Karpas-422 (cell line): Measurements from ENCODE around the gene CNN2. TPM values are rescaled to one million over a fixed set of nuclear protein-coding genes. Genes with fewer than 3 reads are reported as not detected.

Experiments
- DNase-seq: peaks from one replicate; pipeline ENCODE4 v3.0.0-alpha.2; 2015
- H2AFZ ChIP-seq: fragments of 200-600 bp; sonication (generic); 2 replicates; pipeline ENCODE4 v1.6.1; 2014; ENCODE audit warnings: antibody characterized with exemption, low read length, mixed read lengths
- H3K27ac ChIP-seq: fragments of 200-600 bp; sonication (generic); 2 replicates; pipeline ENCODE4 v1.5.1; 2014; ENCODE audit warnings: mild to moderate bottlenecking, low read length, moderate library complexity
- H3K27me3 ChIP-seq: fragments of 200-600 bp; sonication (generic); 2 replicates; pipeline ENCODE4 v1.6.1; 2014; ENCODE audit warnings: low read length, mixed read lengths
- H3K36me3 ChIP-seq: fragments of 200-600 bp; sonication (generic); 2 replicates; pipeline ENCODE4 v1.6.1; 2014; ENCODE audit warnings: low read length, mixed read lengths; ENCODE audit not compliant: insufficient read depth
- H3K4me1 ChIP-seq: fragments of 200-600 bp; sonication (generic); 2 replicates; pipeline ENCODE4 v1.6.1; 2014; ENCODE audit warnings: mild to moderate bottlenecking, low read length, mixed read lengths
- H3K4me2 ChIP-seq: fragments of 200-600 bp; sonication (generic); 2 replicates; pipeline ENCODE4 v1.6.1; 2014; ENCODE audit warnings: low read length, low read depth, mild to moderate bottlenecking; ENCODE audit not compliant: poor library complexity, severe bottlenecking
- H3K4me3 ChIP-seq: fragments of 200-600 bp; sonication (generic); 2 replicates; pipeline ENCODE4 v1.5.1; 2014; ENCODE audit warnings: mild to moderate bottlenecking, antibody characterized with exemption, low read length, mixed read lengths
- H3K79me2 ChIP-seq: fragments of 200-600 bp; sonication (generic); 2 replicates; pipeline ENCODE4 v1.6.1; 2014; ENCODE audit warnings: mild to moderate bottlenecking, low read length, mixed read lengths
- H3K9ac ChIP-seq: fragments of 200-600 bp; sonication (generic); 2 replicates; pipeline ENCODE4 v1.6.0; 2014; ENCODE audit warnings: low read length
- H3K9me2 ChIP-seq: fragments of 200-600 bp; sonication (generic), shearing (Covaris generic); replicated peaks from 2 replicates; pipeline ENCODE4 v1.6.0; 2014; ENCODE audit warnings: mild to moderate bottlenecking, low read length, moderate library complexity; ENCODE audit not compliant: insufficient read depth
- H3K9me3 ChIP-seq: fragments of 300-700, 200-600 bp; sonication (generic); 2 replicates; pipeline ENCODE4 v1.6.1; 2014; ENCODE audit warnings: low read length, mixed read lengths
- H4K20me1 ChIP-seq: fragments of 200-600 bp; sonication (generic); 2 replicates; pipeline ENCODE4 v1.6.1; 2014; ENCODE audit warnings: mild to moderate bottlenecking, antibody characterized with exemption, low read length, low read depth; ENCODE audit not compliant: insufficient read depth
- total RNA-seq: library from RNA; depleted of rRNA; stranded (reverse); fragments of >200 nt; shearing (Covaris generic); gene quantifications from 2 replicates; pipeline ENCODE4 v1.2.3, GENCODE V29; 2014; ENCODE audit warnings: low replicate concordance; rRNA removed

The CNN2 gene
- 88.6 and 97.9 TPM in 2 replicates for total RNA-seq

GRCh38 chr19:1025960-1026782 is at the start of gene CNN2:
TSS of gene CNN2 (plus strand) at chr19:1026608. CDS start at chr19:1026662, 54 bp downstream.
- no peaks in the 10 kb centered on the region for H3K9me2 ChIP-seq
- peak within 1 kb of the TSS; percentile 81 for H3K9ac ChIP-seq
- H3K9me3 ChIP-seq: no peaks in the 10 kb centered on the region
- peak within 1 kb of the TSS; percentile 95 for H2AFZ ChIP-seq
- H3K36me3 ChIP-seq: no peaks in the 10 kb centered on the region
- no peaks in the 10 kb centered on the region; the same call in 1 of the 2 replicates for H4K20me1 ChIP-seq
- H3K4me2 ChIP-seq: peak within 1 kb of the TSS; percentile 70
- peaks cover 33% of the 10 kb centered on the region for H3K79me2 ChIP-seq
- peak within 1 kb of the TSS; percentile 69 for H3K4me3 ChIP-seq
- H3K27me3 ChIP-seq: no peaks in the 10 kb centered on the region
- H3K4me1 ChIP-seq: peaks cover 40% of the 10 kb centered on the region
- peak; percentile 89 for DNase-seq
- peak within 1 kb of the TSS; percentile 67 for H3K27ac ChIP-seq

- Histone ChIP-seq H3K27me3 (no peaks in the 10 kb centered on the region), H3K4me3 (no peak overlapping the region), H3K79me2 (no peaks in the 10 kb centered on the region), H2AFZ (no peak overlapping the region), H3K36me3 (no peaks in the 10 kb centered on the region), H3K9ac (no peak overlapping the region), H3K4me1 (no peaks in the 10 kb centered on the region), H3K4me2 (no peak overlapping the region), H3K9me3 (no peaks in the 10 kb centered on the region), H3K9me2 (no peaks in the 10 kb centered on the region), H3K27ac (no peak overlapping the region), H4K20me1 (no peaks in the 10 kb centered on the region)
- no peak for DNase-seq
Measured at GRCh38 chr19:977058-977464, 49.3 kb upstream of the CNN2 start.

GRCh38 chr19:979318-979741 is 47.1 kb upstream of the CNN2 start:
- H3K9me3 ChIP-seq: no peaks in the 10 kb centered on the region
- H3K27ac ChIP-seq: no peak overlapping the region
- DNase-seq: no peak
- no peak overlapping the region for H3K4me3 ChIP-seq
- H2AFZ ChIP-seq: no peak overlapping the region
- peaks cover 12% of the 10 kb centered on the region for H3K4me1 ChIP-seq
- no peak overlapping the region for H3K4me2 ChIP-seq
- peaks cover under 1% of the 10 kb centered on the region; the same call in 1 of the 2 replicates for H3K79me2 ChIP-seq
- no peaks in the 10 kb centered on the region for H3K36me3 ChIP-seq
- no peak overlapping the region for H3K9ac ChIP-seq
- no peaks in the 10 kb centered on the region for H4K20me1 ChIP-seq
- H3K9me2 ChIP-seq: no peaks in the 10 kb centered on the region
- H3K27me3 ChIP-seq: no peaks in the 10 kb centered on the region

- Histone ChIP-seq H3K27ac (no peak overlapping the region), H3K4me1 (peaks cover 19% of the 10 kb centered on the region), H3K4me2 (no peak overlapping the region), H3K9me2 (no peaks in the 10 kb centered on the region), H3K9ac (no peak overlapping the region), H4K20me1 (no peaks in the 10 kb centered on the region), H3K36me3 (no peaks in the 10 kb centered on the region), H3K27me3 (no peaks in the 10 kb centered on the region), H3K9me3 (no peaks in the 10 kb centered on the region), H3K79me2 (peaks cover 10% of the 10 kb centered on the region; the same call in 1 of the 2 replicates), H2AFZ (no peak overlapping the region), H3K4me3 (no peak overlapping the region)
- DNase-seq: no peak
Measured at GRCh38 chr19:980133-980998, 46.0 kb upstream of the CNN2 start.

GRCh38 chr19:982567-983170 is 43.7 kb upstream of the CNN2 start:
- Histone ChIP-seq H3K27ac (no peak overlapping the region), H3K9me2 (no peaks in the 10 kb centered on the region), H3K36me3 (no peaks in the 10 kb centered on the region), H3K9ac (peak overlapping the region; percentile 53), H3K4me3 (no peak overlapping the region; the same call in 1 of the 2 replicates), H3K79me2 (peaks cover 14% of the 10 kb centered on the region; the same call in 1 of the 2 replicates), H3K9me3 (no peaks in the 10 kb centered on the region), H3K27me3 (no peaks in the 10 kb centered on the region), H2AFZ (peak overlapping the region; percentile 85; the same call in 1 of the 2 replicates), H3K4me1 (peaks cover 21% of the 10 kb centered on the region), H4K20me1 (no peaks in the 10 kb centered on the region), H3K4me2 (peak overlapping the region; percentile 54)
- DNase-seq: peak; percentile 87

GRCh38 chr19:984165-984967 is 42.0 kb upstream of the CNN2 start, which contains the start of gene WDR18:
TSS of gene WDR18 (plus strand) at chr19:984345. CDS start at chr19:984354, 9 bp downstream.
- H3K4me1 ChIP-seq: peaks cover 21% of the 10 kb centered on the region
- peak within 1 kb of the TSS; percentile 90 for H3K9ac ChIP-seq
- peak within 1 kb of the TSS; percentile 56 for H3K27ac ChIP-seq
- H3K9me3 ChIP-seq: no peaks in the 10 kb centered on the region
- no peaks in the 10 kb centered on the region for H3K27me3 ChIP-seq
- H2AFZ ChIP-seq: peak within 1 kb of the TSS; percentile 84; the same call in 1 of the 2 replicates
- H3K4me2 ChIP-seq: peak within 1 kb of the TSS; percentile 97
- peak within 1 kb of the TSS; percentile 85 for H3K4me3 ChIP-seq
- H3K9me2 ChIP-seq: no peaks in the 10 kb centered on the region
- no peaks in the 10 kb centered on the region for H4K20me1 ChIP-seq
- DNase-seq: peak; percentile 97
- no peaks in the 10 kb centered on the region; the same call in 1 of the 2 replicates for H3K36me3 ChIP-seq
- H3K79me2 ChIP-seq: peaks cover 14% of the 10 kb centered on the region; the same call in 1 of the 2 replicates

- H3K27me3 ChIP-seq: no peaks in the 10 kb centered on the region
- H3K4me1 ChIP-seq: peaks cover 21% of the 10 kb centered on the region
- no peak overlapping the region for H3K4me3 ChIP-seq
- no peak overlapping the region for H2AFZ ChIP-seq
- H3K9me2 ChIP-seq: no peaks in the 10 kb centered on the region
- H3K9me3 ChIP-seq: no peaks in the 10 kb centered on the region; the same call in 1 of the 2 replicates
- peaks cover 6% of the 10 kb centered on the region; the same call in 1 of the 2 replicates for H3K36me3 ChIP-seq
- H4K20me1 ChIP-seq: 0 out of 2 replicates have a peak, but pooled peaks cover 2% of the 10 kb centered on the region
- H3K4me2 ChIP-seq: no peak overlapping the region
- DNase-seq: no peak
- peaks cover 14% of the 10 kb centered on the region; the same call in 1 of the 2 replicates for H3K79me2 ChIP-seq
- H3K9ac ChIP-seq: no peak overlapping the region
- no peak overlapping the region for H3K27ac ChIP-seq
Measured at GRCh38 chr19:986083-986482, 40.3 kb upstream of the CNN2 start.
